ENCODE results near the gene COL10A1. TPM values are rescaled to one million over a fixed set of nuclear protein-coding genes. Genes with fewer than 3 reads are reported as not detected.

Gene COL10A1
- total and polyA plus RNA-seq, 7 donors, result not detected

- no peak for DNase-seq
- Histone ChIP-seq H3K27ac (no peak overlapping the region), H3K4me3 (no peak overlapping the region), H3K27me3 (no peaks in the 10 kb centered on the region), H3K36me3 (peaks cover 5 to 37% (median 10%) of the 10 kb centered on the region in 4 donors), H3K9me3 (no peaks in the 10 kb centered on the region), H3K4me1 (peaks cover 0 to 22% (median 19%) of the 10 kb centered on the region in 4 donors)
- WGBS, 2 donors, result 62 to 66% methylated on average over 1 of the region's 1 CpG
- intact Hi-C loops (cut with DNase I), result no loop called here
- TF ChIP-seq POLR2AphosphoS5 (IDR thresholded peaks at IDR 0.05) (no peak), POLR2A (IDR thresholded peaks at IDR 0.05) (no peak), CTCF (IDR thresholded peaks at IDR 0.05) (no peak), EP300 (IDR thresholded peaks at IDR 0.05) (no peak)
These were observed 19.8 kb downstream of the COL10A1 start for GRCh38 chr6:116106146-116106545.

- TF ChIP-seq POLR2A (IDR thresholded peaks at IDR 0.05) (no peak), EP300 (IDR thresholded peaks at IDR 0.05) (no peak), CTCF (IDR thresholded peaks at IDR 0.05) (no peak), POLR2AphosphoS5 (IDR thresholded peaks at IDR 0.05) (no peak)
- Histone ChIP-seq H3K9me3 (no peaks in the 10 kb centered on the region), H3K36me3 (peaks cover 1 to 28% (median 4%) of the 10 kb centered on the region in 4 donors), H3K4me1 (peaks cover 0 to 22% (median 19%) of the 10 kb centered on the region in 4 donors), H3K27ac (no peak overlapping the region), H3K4me3 (no peak overlapping the region), H3K27me3 (no peaks in the 10 kb centered on the region)
- intact Hi-C loops (cut with DNase I), result no loop called here
- 90 to 93% methylated on average over 3 of the region's 3 CpGs for WGBS, 2 donors
- no peak for DNase-seq
These were observed 20.7 kb downstream of the COL10A1 start for GRCh38 chr6:116105247-116105646.

- no peaks in the 10 kb centered on the region for H3K9me3 ChIP-seq
- no peak overlapping the region for H3K4me3 ChIP-seq
- no peaks in the 10 kb centered on the region for H3K27me3 ChIP-seq
- H3K4me1 ChIP-seq, result peaks cover 0 to 22% (median 19%) of the 10 kb centered on the region in 4 donors
- H3K27ac ChIP-seq, result no peak overlapping the region
- H3K36me3 ChIP-seq, result peaks cover 0 to 22% (median 2%) of the 10 kb centered on the region in 4 donors
- no peak for TF ChIP-seq CTCF (IDR thresholded peaks at IDR 0.05)
- no peak for TF ChIP-seq POLR2AphosphoS5 (IDR thresholded peaks at IDR 0.05)
- no peak for TF ChIP-seq POLR2A (IDR thresholded peaks at IDR 0.05)
- TF ChIP-seq EP300 (IDR thresholded peaks at IDR 0.05), result no peak
- DNase-seq, result no peak
- 17 to 72% methylated on average over 1 of the region's 1 CpG for WGBS, 2 donors
- intact Hi-C loops (cut with DNase I), result no loop called here
These were observed 21.3 kb downstream of the COL10A1 start for GRCh38 chr6:116104636-116105035.

- no peak for DNase-seq
- Histone ChIP-seq H3K4me3 (no peak overlapping the region), H3K4me1 (peaks cover 0 to 22% (median 19%) of the 10 kb centered on the region in 4 donors), H3K36me3 (peaks cover 0 to 5% (median 0%) of the 10 kb centered on the region in 4 donors), H3K27me3 (no peaks in the 10 kb centered on the region), H3K9me3 (no peaks in the 10 kb centered on the region), H3K27ac (no peak overlapping the region)
- intact Hi-C loops (cut with DNase I), result no loop called here
- TF ChIP-seq POLR2AphosphoS5 (IDR thresholded peaks at IDR 0.05), result no peak
- no peak for TF ChIP-seq POLR2A (IDR thresholded peaks at IDR 0.05)
- no peak for TF ChIP-seq EP300 (IDR thresholded peaks at IDR 0.05)
- no peak for TF ChIP-seq CTCF (IDR thresholded peaks at IDR 0.05)
- 85 to 87% methylated on average over 4 of the region's 4 CpGs for WGBS, 2 donors
These were observed 23.1 kb downstream of the COL10A1 start for GRCh38 chr6:116102873-116103272.

GRCh38 chr6:116101790-116102189, 24.1 kb downstream of the COL10A1 start:
- H3K4me3 ChIP-seq, result peak overlapping the region; percentile 71 to 77 (median 74)
- DNase-seq, result no peak
- peaks cover 0 to 3% (median 0%) of the 10 kb centered on the region in 4 donors for H3K36me3 ChIP-seq
- H3K27ac ChIP-seq, result peak overlapping the region; percentile 93 to 97 (median 94)
- H3K4me1 ChIP-seq, result peaks cover 0 to 22% (median 19%) of the 10 kb centered on the region in 4 donors
- intact Hi-C loops (cut with DNase I), result loop anchor here (2.0 kb wide), 1 partner anchor 91 kb away; no protein-coding TSS in a partner anchor
- H3K27me3 ChIP-seq, result no peaks in the 10 kb centered on the region
- H3K9me3 ChIP-seq, result no peaks in the 10 kb centered on the region
- no peak for TF ChIP-seq POLR2A (IDR thresholded peaks at IDR 0.05)
- TF ChIP-seq POLR2AphosphoS5 (IDR thresholded peaks at IDR 0.05), result no peak
- no peak for TF ChIP-seq CTCF (IDR thresholded peaks at IDR 0.05)
- TF ChIP-seq EP300 (IDR thresholded peaks at IDR 0.05), result no peak
- WGBS, 2 donors, result 48 to 60% methylated on average over 2 of the region's 2 CpGs

Data from sigmoid colon (tissue), 7 donors.